Calu3 (cell line): ENCODE results near the gene MTMR12. TPM values are rescaled to one million over a fixed set of nuclear protein-coding genes. Genes with fewer than 3 reads are reported as not detected.
"Not testable (repeated sequence)": the region's sequence is repeated elsewhere in the genome, so short reads cannot be mapped to it uniquely, and the experiment has no call there.

Source experiments
- BruUV-seq: library from RNA; stranded (reverse); fragments of 400-500 nt; replicated peaks from 2 replicates; lab custom pipeline; 2021; lab: Mats Ljungman, UMichigan
- CTCF ChIA-PET: fragments of 300-600 bp; sonication (Branson Sonifier 250); formaldehyde crosslinking; loops from one replicate; lab custom pipeline; 2022; ENCODE audit warnings: antibody characterized with exemption; lab: Charles Lee
- DNase-seq: peaks from one replicate; pipeline ENCODE4 v3.0.0; 2022
- H3K27ac Mint-ChIP-seq: one replicate; pipeline ENCODE4 v1.8.0; 2022; ENCODE audit warnings: mixed read lengths; ENCODE audit not compliant: unreplicated experiment
- H3K27me3 Mint-ChIP-seq: one replicate; pipeline ENCODE4 v1.8.0; 2022; ENCODE audit warnings: mixed read lengths; ENCODE audit not compliant: unreplicated experiment
- H3K36me3 Mint-ChIP-seq: one replicate; pipeline ENCODE4 v1.8.0; 2022; ENCODE audit warnings: mild to moderate bottlenecking, moderate library complexity, mixed read lengths; ENCODE audit not compliant: insufficient read depth, unreplicated experiment
- H3K4me1 Mint-ChIP-seq: one replicate; pipeline ENCODE4 v1.8.0; 2022; ENCODE audit warnings: mild to moderate bottlenecking, low read depth, mixed read lengths; ENCODE audit not compliant: unreplicated experiment
- H3K4me3 Mint-ChIP-seq: one replicate; pipeline ENCODE4 v1.8.0; 2022; ENCODE audit warnings: mild to moderate bottlenecking, low read depth, moderate library complexity, mixed read lengths; ENCODE audit not compliant: unreplicated experiment
- H3K9me3 Mint-ChIP-seq: one replicate; pipeline ENCODE4 v1.8.0; 2022; ENCODE audit warnings: low read depth, mixed read lengths; ENCODE audit not compliant: unreplicated experiment
- CTCF ChIP-seq: fragments of 200-600 bp; IDR thresholded peaks from one replicate; pipeline ENCODE4 v1.8.0; 2022; ENCODE audit warnings: antibody characterized with exemption; ENCODE audit not compliant: unreplicated experiment
- intact Hi-C: fragments of 100-400 bp; cut with micrococcal nuclease; formaldehyde crosslinking; loops from one replicate; pipeline ENCODE4 v1.10.0; 2022; ENCODE audit not compliant: unreplicated experiment
- total RNA-seq: library from RNA; stranded (reverse); gene quantifications from 2 replicates; pipeline ENCODE4 v1.2.3, GENCODE V29; 2022

MTMR12 gene
- total RNA-seq, 1 experiment from 2014 or later, result 42.7 TPM

- Mint-ChIP-seq H3K4me3 (no peak overlapping the region), H3K27ac (no peak overlapping the region), H3K36me3 (peaks cover 5% of the 10 kb centered on the region), H3K4me1 (peaks cover 36% of the 10 kb centered on the region), H3K27me3 (no peaks in the 10 kb centered on the region), H3K9me3 (peaks cover 2% of the 10 kb centered on the region)
- intact Hi-C loops, result no loop called here
- CTCF ChIA-PET, result no interaction called here
- no peak for TF ChIP-seq CTCF
- no peak for DNase-seq
- no TSS peak for BruUV-seq
Measured at GRCh38 chr5:32291591-32291990, 21.1 kb downstream of the MTMR12 start.

- Mint-ChIP-seq H3K9me3 (peaks cover 2% of the 10 kb centered on the region), H3K27me3 (no peaks in the 10 kb centered on the region), H3K4me3 (no peak overlapping the region), H3K27ac (no peak overlapping the region), H3K36me3 (peaks cover 5% of the 10 kb centered on the region), H3K4me1 (peaks cover 40% of the 10 kb centered on the region)
- CTCF ChIA-PET, result no interaction called here
- no peak for TF ChIP-seq CTCF
- no peak for DNase-seq
- no TSS peak for BruUV-seq
- intact Hi-C loops, result no loop called here
Measured at GRCh38 chr5:32290922-32291321, 21.8 kb downstream of the MTMR12 start.

- DNase-seq, CTCF ChIA-PET, H3K9me3 Mint-ChIP-seq, intact Hi-C loops, H3K27ac Mint-ChIP-seq, BruUV-seq, H3K4me3 Mint-ChIP-seq, H3K27me3 Mint-ChIP-seq, H3K36me3 Mint-ChIP-seq: not testable (repeated sequence)
- peaks cover 40% of the 10 kb centered on the region for H3K4me1 Mint-ChIP-seq
Measured at GRCh38 chr5:32290501-32290900, 22.2 kb downstream of the MTMR12 start.

- H3K4me1 Mint-ChIP-seq, result peaks cover 40% of the 10 kb centered on the region
- BruUV-seq, intact Hi-C loops, H3K27me3 Mint-ChIP-seq, H3K27ac Mint-ChIP-seq, CTCF ChIA-PET, H3K9me3 Mint-ChIP-seq, H3K36me3 Mint-ChIP-seq, DNase-seq, H3K4me3 Mint-ChIP-seq: not testable (repeated sequence)
Measured at GRCh38 chr5:32289986-32290385, 22.8 kb downstream of the MTMR12 start.

GRCh38 chr5:32288135-32288534 is 24.6 kb downstream of the MTMR12 start:
- CTCF ChIA-PET, result interaction anchor here (0.6 kb wide), 1 partner anchor 113 kb away, joined by 4 read pairs; no protein-coding TSS in a partner anchor
- H3K27me3 Mint-ChIP-seq, H3K9me3 Mint-ChIP-seq, intact Hi-C loops, H3K27ac Mint-ChIP-seq, DNase-seq, BruUV-seq, H3K4me3 Mint-ChIP-seq, H3K36me3 Mint-ChIP-seq: not testable (repeated sequence)
- H3K4me1 Mint-ChIP-seq, result peaks cover 36% of the 10 kb centered on the region

GRCh38 chr5:32287525-32287924 is 25.2 kb downstream of the MTMR12 start:
- H3K4me1 Mint-ChIP-seq, result peaks cover 35% of the 10 kb centered on the region
- H3K27me3 Mint-ChIP-seq, DNase-seq, H3K36me3 Mint-ChIP-seq, H3K4me3 Mint-ChIP-seq, H3K27ac Mint-ChIP-seq, H3K9me3 Mint-ChIP-seq, BruUV-seq, intact Hi-C loops: not testable (repeated sequence)
- CTCF ChIA-PET, result interaction anchor here (0.6 kb wide), 1 partner anchor 112 kb away, joined by 4 read pairs; no protein-coding TSS in a partner anchor
